Raji (cell line): Measurements from ENCODE around the gene DOCK8.

Source experiments
- POLR2A ChIP-seq: IDR thresholded peaks from 2 replicates; pipeline ENCODE4 v1.6.1; 2011; ENCODE audit warnings: low read depth, low read length, control low read depth; ENCODE audit not compliant: insufficient read depth

The DOCK8 gene

DNA sequence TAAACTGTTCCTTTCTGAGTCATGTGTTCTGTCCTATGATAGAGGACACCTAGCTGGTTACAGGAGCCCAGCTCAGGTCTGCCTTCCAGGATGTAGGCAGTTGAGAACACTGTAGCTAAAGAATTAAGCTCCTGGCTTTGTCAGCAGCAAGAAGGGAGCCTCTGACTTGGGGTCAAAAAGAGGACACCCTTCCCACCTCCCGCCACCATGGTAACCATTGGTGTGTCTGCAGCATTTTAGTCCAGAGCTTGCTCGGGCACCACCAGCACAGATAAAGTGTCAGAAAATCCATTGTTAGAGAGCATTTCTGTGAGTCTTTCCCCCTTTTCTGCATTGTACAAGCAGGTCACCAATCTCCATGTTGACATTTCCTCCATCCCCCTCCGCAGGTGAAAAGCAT, 181.7 kb downstream of the DOCK8 start:
- TF ChIP-seq POLR2A, result no peak

DNA sequence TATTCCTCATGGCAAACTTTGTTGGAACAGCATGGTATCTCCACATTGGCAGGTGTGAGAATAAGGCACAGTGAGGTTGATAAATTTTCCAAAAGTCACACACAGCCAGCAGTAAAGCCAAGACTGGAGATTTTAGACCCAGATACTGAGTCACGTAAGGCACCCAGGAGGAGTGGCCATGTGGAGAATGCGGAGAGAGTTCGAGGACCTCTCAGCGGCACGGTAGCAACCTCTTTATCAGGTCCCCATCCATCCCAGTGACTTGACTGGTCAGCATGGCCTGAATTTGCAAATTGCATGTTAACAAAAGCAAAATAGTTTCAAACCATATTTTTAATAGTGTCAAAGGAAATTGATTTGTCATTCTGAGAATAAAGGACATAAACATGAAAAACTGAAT, 183.4 kb downstream of the DOCK8 start:
- no peak for TF ChIP-seq POLR2A

DNA sequence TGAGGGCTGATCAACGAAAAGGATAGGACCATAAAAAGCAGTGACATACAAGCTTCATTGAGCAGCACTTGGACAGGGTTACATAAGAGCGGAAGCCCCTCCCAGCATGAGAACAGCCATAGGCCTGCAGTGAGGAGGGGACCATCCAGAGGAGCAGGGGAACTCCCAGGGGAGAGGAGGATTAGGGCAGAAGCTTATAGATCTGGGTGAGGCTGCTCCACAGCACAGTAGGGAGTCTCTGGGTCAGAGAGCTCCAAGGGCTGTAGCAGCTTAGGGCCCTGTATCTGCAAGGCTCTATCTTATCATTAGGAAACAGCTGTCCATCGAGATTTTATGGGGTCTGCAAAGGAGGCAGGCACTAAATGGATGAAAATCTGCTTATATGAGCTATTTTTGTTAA, 186.6 kb downstream of the DOCK8 start:
- TF ChIP-seq POLR2A, result no peak

DNA sequence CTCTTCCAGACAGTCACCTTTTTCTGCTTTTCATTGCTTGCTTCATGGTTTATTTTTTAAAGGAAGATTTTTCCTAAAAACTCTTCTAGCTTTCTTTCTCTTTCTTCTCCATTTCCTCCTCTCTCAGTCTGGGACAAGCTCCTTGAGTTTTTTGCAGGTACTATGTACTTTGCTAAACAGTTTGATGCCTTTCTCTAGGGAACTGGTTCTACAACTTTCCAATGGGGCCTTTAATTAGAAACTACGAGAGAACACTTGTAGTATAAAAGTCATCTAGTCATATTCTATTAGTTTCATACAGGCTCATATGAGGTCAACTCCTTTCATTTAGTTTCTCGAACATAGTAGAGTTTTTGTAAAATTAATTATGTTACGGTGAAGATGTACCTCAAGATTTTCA, 189.6 kb downstream of the DOCK8 start:
- no peak for TF ChIP-seq POLR2A

DNA sequence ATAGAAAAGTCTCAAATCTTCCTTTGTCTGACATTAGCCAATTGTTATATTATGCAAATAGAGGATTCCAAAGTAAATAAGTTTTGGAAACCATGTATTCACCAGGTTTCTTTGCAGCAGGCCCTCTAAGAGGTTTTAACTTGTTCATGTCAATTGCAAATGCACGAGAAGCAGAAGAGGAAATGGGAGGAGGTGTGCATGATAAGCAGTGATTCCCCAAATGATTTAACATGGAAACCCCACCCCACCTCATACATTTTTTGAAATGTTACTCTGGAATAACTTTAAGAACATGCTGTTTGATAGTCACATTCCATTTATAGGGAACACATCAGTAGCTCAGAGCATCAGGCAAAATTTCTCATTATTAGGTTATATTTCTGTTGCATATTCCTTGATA, 190.7 kb downstream of the DOCK8 start:
- TF ChIP-seq POLR2A, result no peak

DNA sequence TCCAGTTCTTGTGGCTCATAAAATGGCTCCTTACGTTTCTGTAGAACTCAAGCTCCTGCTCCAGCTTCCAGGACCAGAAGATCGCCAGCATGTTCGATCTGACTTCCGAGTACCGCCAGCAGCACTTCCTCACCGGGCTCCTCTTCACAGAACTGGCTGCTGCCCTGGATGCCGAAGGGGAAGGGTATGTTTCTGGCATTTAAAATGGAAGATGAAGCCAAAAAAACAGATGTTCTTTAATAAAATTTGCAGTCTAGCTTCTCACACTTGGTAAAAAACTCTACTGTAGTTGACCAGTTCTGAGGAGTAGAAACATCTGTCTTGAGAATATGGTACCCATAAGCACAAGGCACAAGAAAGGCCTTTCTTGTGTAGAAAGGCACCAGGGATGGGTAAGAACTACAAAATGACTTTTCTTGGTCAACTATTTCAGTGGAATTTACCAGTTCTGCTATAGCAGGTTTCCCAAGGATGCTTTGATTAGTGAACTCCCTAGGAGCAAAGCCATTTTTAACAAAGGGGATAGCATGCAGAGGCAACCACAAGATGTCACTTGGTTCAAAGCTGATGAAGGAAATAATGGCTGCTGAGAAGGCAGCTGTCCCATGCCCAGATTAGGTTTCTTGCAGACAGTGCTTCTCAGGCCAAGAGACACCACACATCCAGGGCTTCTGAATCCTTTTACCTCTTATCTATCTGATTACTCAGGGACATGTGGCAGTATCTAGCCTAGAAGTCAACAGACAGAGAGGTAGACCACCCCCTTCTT, 192.4 kb downstream of the DOCK8 start:
- no peak for TF ChIP-seq POLR2A

DNA sequence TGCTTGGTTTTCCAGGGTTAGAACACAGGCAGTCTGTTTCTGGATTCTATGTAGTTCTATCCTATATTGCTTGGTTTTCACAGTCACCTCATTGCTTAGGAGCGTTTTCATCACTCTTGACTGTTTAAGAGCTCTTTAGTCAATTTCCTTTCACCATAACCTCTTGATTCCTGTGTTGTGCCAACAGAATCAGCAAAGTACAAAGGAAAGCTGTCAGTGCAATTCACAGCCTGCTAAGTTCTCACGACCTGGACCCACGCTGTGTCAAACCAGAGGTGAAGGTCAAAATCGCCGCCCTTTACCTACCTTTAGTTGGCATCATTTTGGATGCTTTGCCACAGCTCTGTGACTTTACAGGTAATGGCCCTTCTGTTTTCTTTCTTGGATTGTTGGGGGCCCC, 199.9 kb downstream of the DOCK8 start:
- no peak for TF ChIP-seq POLR2A

DNA sequence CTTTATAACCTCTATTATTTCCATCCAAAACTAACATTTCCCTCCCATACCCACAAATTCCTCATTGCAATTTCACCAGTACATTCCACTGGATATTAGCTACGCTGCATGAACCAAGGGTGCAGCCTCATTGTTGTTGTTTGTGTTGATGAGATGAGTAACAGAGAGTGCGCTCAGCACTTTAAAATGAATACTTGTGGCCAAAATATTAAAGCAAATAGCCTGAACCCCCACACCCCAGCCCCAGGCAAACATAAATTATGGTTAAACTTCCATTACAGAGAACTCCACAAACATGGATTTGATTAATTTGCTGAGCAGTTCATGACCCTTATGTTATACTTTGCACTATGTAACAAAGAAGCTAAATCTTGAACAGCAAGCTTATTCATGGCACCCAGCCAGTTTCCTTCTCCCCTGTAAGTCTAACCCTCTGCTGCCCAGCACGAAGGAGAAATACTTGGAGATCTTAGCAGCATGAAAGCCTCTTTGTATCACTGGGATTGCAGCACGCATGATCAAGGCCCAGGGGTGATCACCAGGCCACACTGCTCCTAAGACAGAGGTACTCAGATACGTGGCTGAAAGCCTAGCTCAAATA, 205.0 kb downstream of the DOCK8 start:
- no peak for TF ChIP-seq POLR2A

DNA sequence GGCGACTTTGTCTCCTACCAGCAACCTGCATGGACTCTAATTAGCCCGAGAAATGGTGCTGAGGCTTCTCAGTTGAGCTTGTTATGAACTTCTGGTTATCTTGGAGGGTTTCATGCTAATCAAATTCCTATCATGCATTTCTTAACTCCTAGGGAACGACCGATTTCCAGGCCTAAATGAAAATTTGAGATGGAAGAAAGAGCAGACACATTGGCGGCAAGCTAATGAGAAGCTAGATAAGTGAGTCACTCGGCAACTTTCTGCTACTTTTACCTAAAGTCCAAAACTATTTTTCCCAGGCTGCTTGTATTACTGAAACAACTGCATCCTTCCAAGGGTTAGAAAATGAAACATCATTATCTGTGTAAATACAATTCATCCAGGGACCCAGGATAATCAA, 207.2 kb downstream of the DOCK8 start:
- no peak for TF ChIP-seq POLR2A

DNA sequence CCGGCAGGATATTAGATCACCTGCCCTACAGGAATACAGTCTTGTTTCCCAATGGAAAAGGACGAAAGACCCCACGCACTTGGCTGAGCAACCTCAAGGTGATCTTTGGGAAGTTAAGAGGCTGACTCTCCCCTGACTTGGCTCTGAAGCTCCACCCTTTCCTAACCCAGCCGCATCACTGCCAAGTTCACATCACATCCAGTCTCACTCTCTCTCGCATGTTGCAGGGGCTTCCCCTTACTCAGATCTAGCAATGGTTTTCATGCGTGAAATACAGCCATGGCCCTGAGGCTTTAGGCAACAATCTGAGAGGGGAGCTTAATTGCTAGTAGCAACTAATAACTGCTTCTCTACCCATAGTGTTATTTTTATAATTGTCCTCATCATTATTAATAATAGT, 211.6 kb downstream of the DOCK8 start:
- TF ChIP-seq POLR2A, result no peak

DNA sequence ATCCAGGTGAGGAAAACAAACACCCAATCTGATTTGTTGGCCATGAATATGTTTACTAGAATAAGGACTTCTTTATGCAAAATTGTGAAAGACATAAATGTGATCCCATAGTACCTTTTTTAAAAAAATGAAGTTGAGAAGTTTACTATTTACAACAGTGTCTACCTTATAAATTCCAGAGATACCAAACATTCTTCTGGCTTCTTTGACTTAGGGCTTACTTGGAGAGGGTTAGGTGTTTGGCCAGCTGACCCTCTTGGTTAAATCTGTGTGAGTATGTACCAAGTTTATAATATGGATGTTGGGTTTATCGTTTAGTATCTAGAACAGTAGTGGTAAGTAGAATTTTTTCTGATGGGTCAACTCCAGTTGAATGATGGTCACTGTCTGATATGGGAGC, 212.3 kb downstream of the DOCK8 start:
- TF ChIP-seq POLR2A, result no peak

DNA sequence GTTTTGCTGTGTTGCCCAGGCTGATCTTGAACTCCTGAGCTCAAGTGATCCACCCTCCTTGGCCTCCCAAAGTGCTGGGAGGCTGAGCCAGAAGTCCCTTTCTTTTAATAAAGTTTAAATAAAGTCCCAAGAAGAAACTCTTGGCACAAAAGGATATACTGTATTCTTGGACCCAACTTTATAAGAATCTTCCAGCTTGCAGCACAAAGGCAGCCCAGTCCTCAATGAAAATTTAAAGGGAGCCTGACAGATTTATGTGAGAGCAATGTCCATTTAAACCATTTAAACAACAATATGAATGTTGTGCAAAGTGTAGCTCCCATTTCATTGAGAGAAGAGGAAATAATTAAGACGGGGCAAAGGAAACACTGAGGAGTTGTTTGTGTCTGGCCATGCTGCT, 217.0 kb downstream of the DOCK8 start:
- TF ChIP-seq POLR2A, result no peak

DNA sequence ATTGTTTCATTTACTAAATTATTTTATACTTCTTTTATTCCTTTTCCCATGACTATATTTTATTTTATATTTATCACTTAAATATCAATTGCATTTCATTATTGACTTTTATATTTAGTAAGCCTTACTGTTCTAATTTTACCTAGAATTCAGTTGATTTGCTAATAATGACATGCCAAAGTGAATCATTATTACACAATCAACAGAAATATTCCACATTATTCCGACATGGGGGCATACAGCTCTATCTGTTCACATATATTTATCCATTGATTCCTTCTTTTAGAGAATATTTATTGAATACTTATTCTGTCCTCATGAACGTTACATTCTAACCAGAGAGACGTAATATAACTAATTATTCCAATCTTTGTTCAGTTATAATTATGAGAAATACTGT, 221.8 kb downstream of the DOCK8 start:
- no peak for TF ChIP-seq POLR2A

DNA sequence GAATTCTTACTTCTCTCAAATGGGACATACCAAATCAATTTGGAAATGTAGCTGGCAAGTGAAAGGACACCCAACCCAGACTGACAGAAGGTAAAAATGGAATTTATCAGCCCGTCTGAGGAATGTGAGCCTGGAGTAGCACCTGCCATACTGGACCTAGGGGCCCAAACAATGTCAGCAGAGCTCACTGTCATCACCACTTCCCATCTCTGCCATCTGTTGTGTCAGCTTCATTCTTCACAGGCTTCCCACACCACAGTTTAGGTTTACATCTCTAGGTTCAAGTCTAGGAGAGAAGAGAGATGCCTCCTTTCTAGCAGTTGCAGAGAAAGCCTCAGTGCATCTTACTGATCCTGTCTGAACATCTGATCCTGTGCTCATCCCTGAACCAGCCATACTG, 222.4 kb downstream of the DOCK8 start:
- no peak for TF ChIP-seq POLR2A

DNA sequence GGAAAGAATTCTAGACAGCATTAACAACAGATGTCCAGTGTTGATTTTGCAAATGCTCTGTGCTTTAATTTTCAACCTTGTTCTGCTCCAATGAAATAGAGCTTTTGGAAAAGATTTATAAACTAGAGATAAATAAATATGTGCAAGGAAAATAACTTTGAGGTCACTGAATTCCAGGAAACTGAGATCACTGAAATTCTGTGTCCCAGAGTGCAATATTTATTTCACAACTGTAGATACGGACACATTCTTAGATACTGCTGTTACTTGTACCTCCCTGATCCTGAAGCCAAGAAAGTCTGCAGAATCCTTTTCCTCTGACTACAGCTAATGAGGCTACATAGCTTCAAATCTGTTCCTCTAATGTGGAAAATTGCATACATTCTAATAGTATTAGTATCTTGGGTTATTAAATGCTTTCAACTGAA, 222.9 kb downstream of the DOCK8 start:
- no peak for TF ChIP-seq POLR2A

DNA sequence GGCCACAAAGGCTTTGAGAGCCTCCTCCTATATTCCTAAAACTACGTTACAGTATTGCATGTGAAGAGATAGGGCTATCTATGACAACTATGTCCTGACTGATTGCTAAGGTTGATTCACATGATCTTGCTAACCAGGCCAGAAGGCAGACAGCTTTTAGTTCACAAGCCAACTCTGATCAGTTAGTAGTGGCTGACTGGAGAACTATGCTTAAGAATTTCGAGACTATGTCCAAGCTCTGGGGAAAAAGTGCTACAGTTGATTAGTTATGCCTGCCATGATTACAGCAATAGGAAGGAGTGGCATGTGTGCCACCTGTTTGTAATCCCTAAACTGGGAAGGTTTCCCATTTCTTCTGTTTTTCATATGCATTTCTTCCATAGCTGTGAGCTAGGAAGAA, 223.4 kb downstream of the DOCK8 start:
- no peak for TF ChIP-seq POLR2A
